ENCODE results near the gene GPR176. TPM values are rescaled to one million over a fixed set of nuclear protein-coding genes. Genes with fewer than 3 reads are reported as not detected.

The GPR176 gene
- total RNA-seq, 1 donor: 120 TPM

- no peak overlapping the region for H3K4me3 ChIP-seq (ENCODE audit: low read depth, low read length)
- peak; percentile 77 for DNase-seq (ENCODE audit: low read depth)
- peak; percentile 58 for TF ChIP-seq CTCF (IDR thresholded peaks at IDR 0.05; ENCODE audit: insufficient read depth, low read depth, low read length)
Measured at GRCh38 chr15:39786447-39787056, 133.5 kb downstream of the GPR176 start.

DNA sequence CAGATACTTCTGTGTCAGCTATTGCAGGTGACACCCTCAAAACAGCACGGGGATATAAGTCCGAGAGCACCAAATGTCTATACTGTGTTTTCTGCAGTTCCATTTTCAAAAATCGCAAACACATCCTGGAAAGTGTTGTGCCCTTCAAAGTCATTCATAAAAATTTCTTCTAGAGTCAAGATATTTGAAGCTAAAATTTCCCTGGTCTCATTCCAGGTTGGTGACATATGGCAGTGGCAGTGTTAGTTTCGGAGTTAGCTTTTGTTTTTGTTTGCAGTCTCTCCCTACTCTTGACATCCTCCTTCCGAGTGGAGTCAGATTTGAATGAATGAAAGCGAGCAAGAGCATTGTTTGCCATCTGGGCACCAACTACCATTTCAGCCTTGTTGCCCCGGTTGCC is 134.2 kb downstream of the GPR176 start:
- no peak for TF ChIP-seq CTCF (IDR thresholded peaks at IDR 0.05; ENCODE audit: insufficient read depth, low read depth, low read length)
- H3K4me3 ChIP-seq (ENCODE audit: low read depth, low read length): no peak overlapping the region
- no peak for DNase-seq (ENCODE audit: low read depth)

- no peak for DNase-seq (ENCODE audit: low read depth)
- no peak overlapping the region for H3K4me3 ChIP-seq (ENCODE audit: low read depth, low read length)
- no peak for TF ChIP-seq CTCF (IDR thresholded peaks at IDR 0.05; ENCODE audit: insufficient read depth, low read depth, low read length)
Measured at GRCh38 chr15:39785139-39785538, 134.9 kb downstream of the GPR176 start.

- no peak for DNase-seq (ENCODE audit: low read depth)
- H3K4me3 ChIP-seq (ENCODE audit: low read depth, low read length): no peak overlapping the region
- TF ChIP-seq CTCF (IDR thresholded peaks at IDR 0.05; ENCODE audit: insufficient read depth, low read depth, low read length): no peak
Measured at GRCh38 chr15:39784638-39785037, 135.4 kb downstream of the GPR176 start.

- no peak for TF ChIP-seq CTCF (IDR thresholded peaks at IDR 0.05; ENCODE audit: insufficient read depth, low read depth, low read length)
- DNase-seq (ENCODE audit: low read depth): peak; percentile 28
- peak overlapping the region; percentile 95 for H3K4me3 ChIP-seq (ENCODE audit: low read depth, low read length)
Measured at GRCh38 chr15:39784125-39784524, 135.9 kb downstream of the GPR176 start.

DNA sequence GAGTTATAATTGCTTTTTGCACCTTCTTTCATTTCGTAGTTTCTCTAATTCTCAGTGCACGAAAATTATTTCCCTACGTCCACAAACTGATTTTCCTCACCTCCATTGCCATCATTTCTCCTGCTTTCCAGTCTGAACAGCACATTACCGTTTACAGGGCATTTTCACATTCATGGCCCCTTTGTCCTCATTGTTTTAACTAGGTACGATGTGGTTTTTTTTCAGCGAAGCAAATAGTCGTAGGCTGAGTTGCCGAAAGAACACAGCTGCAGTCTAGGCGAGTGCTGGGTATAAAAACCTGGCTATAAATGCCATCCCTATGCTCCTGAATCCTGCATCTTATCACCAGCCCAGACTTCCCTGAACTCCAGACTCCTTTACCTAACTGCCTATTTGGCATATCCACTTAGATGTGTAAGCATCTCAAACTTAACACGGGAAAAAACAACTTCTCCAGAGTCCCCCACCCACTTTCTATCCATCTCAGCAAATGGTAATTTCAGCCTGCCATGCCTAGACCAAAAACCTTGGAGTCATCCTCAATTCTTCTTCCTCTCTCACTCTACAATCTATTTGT is 136.7 kb downstream of the GPR176 start:
- peak; percentile 19 for DNase-seq (ENCODE audit: low read depth)
- peak overlapping the region; percentile 95 for H3K4me3 ChIP-seq (ENCODE audit: low read depth, low read length)
- no peak for TF ChIP-seq CTCF (IDR thresholded peaks at IDR 0.05; ENCODE audit: insufficient read depth, low read depth, low read length)

All from fibroblast of villous mesenchyme (primary cell).